ENCODE measurements around the gene NAA15. TPM values are rescaled to one million over a fixed set of nuclear protein-coding genes. Genes with fewer than 3 reads are reported as not detected.

The NAA15 gene
- total RNA-seq, 1 experiment from 2014 or later, result 80.6 TPM

- no TSS peak for BruUV-seq (replicated peaks)
- Mint-ChIP-seq H3K9me3 (ENCODE audit: unreplicated experiment) (no peaks in the 10 kb centered on the region), H3K27ac (ENCODE audit: low read depth, unreplicated experiment) (no peak overlapping the region), H3K36me3 (ENCODE audit: insufficient read depth, unreplicated experiment) (peaks cover 25% of the 10 kb centered on the region), H3K27me3 (ENCODE audit: insufficient read depth, unreplicated experiment) (no peaks in the 10 kb centered on the region), H3K4me3 (ENCODE audit: unreplicated experiment) (no peak overlapping the region), H3K4me1 (ENCODE audit: insufficient read depth, unreplicated experiment) (peaks cover 4% of the 10 kb centered on the region)
- ChIA-PET POLR2A (interaction anchor here (0.9 to 1.7 kb wide), 5 partner anchors 9 to 77 kb away, joined by 3 to 7 read pairs (median 4); partner anchors contain the start of gene NAA15), CTCF (interaction anchor here (1.0 kb wide), 1 partner anchor 331 kb away, joined by 3 read pairs; no protein-coding TSS in a partner anchor)
- intact Hi-C loops (cut with micrococcal nuclease), result no loop called here
- DNase-seq (ENCODE audit: unreplicated experiment), result no peak
- TF ChIP-seq CTCF (IDR thresholded peaks at IDR 0.05; ENCODE audit: unreplicated experiment), result no peak
Measured at GRCh38 chr4:139324620-139325019, 23.3 kb downstream of the NAA15 start.

DNA sequence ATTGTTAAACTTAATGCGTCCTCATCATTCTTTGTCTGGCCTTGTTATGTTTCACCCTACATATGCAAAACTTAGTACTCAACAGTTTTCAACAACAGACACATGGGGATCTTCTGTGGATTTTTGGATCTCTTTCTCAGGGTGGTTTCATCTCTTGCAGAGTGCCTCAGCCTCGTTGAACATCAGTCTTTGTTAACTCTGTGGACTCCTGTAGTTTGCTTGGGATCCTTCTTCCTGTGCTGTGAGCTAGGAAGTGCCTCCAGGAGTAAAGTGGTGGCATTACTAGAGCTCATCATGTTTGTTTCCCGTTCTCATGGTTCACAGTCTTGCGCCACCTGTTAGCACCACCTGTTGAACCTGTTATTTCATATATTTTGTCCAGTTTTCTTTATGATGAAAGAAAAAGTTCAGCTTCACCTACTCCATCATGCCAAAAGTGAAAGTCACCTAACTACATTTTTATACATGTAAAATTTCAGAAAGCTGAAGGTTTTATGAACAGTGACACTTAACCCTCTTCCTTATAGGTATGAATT, 28.4 kb downstream of the NAA15 start:
- Mint-ChIP-seq H3K36me3 (ENCODE audit: insufficient read depth, unreplicated experiment) (peaks cover 29% of the 10 kb centered on the region), H3K27me3 (ENCODE audit: insufficient read depth, unreplicated experiment) (no peaks in the 10 kb centered on the region), H3K27ac (ENCODE audit: low read depth, unreplicated experiment) (no peak overlapping the region), H3K4me1 (ENCODE audit: insufficient read depth, unreplicated experiment) (peaks cover 3% of the 10 kb centered on the region), H3K9me3 (ENCODE audit: unreplicated experiment) (no peaks in the 10 kb centered on the region), H3K4me3 (ENCODE audit: unreplicated experiment) (no peak overlapping the region)
- ChIA-PET POLR2A (interaction anchor here (0.6 to 5.6 kb wide), 6 partner anchors 14 to 821 kb away, joined by 3 to 33 read pairs (median 3); partner anchors contain the start of genes ELF2, NAA15 and NDUFC1), CTCF (interaction anchor here (1.4 kb wide), 1 partner anchor 10 kb away, joined by 9 read pairs; no protein-coding TSS in a partner anchor)
- no peak for TF ChIP-seq CTCF (IDR thresholded peaks at IDR 0.05; ENCODE audit: unreplicated experiment)
- BruUV-seq (replicated peaks), result no TSS peak
- intact Hi-C loops (cut with micrococcal nuclease), result no loop called here
- DNase-seq (ENCODE audit: unreplicated experiment), result no peak

DNA sequence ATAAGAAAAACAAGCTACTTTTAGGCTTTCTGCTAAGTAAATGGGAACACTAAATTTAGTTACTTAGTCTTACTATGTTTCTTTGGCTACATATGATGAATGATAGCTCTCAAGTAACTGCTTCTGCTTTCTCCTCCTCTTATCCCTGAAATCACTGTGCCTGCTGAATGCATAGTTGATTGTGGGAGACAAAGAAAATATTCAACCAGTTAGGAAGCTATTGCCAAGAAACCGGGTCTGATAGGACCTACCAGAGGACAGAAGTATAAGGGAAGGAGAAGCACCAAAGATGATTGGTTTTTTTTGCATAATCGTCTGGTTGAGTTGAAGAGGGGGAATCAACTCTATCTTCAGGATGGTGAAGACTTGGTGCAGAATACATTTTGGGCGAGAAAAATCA, 29.0 kb downstream of the NAA15 start:
- Mint-ChIP-seq H3K4me3 (ENCODE audit: unreplicated experiment) (no peak overlapping the region), H3K27me3 (ENCODE audit: insufficient read depth, unreplicated experiment) (no peaks in the 10 kb centered on the region), H3K36me3 (ENCODE audit: insufficient read depth, unreplicated experiment) (peaks cover 34% of the 10 kb centered on the region), H3K4me1 (ENCODE audit: insufficient read depth, unreplicated experiment) (no peaks in the 10 kb centered on the region), H3K27ac (ENCODE audit: low read depth, unreplicated experiment) (no peak overlapping the region), H3K9me3 (ENCODE audit: unreplicated experiment) (no peaks in the 10 kb centered on the region)
- ChIA-PET CTCF (interaction anchor here (0.6 to 1.4 kb wide), 3 partner anchors 10 to 999 kb away, joined by 4 to 9 read pairs (median 4); no protein-coding TSS in a partner anchor), POLR2A (interaction anchor here (0.6 to 5.6 kb wide), 6 partner anchors 9 to 821 kb away, joined by 3 to 33 read pairs (median 4); partner anchors contain the start of genes ELF2, NAA15 and NDUFC1)
- BruUV-seq (replicated peaks), result no TSS peak
- TF ChIP-seq CTCF (IDR thresholded peaks at IDR 0.05; ENCODE audit: unreplicated experiment), result no peak
- no peak for DNase-seq (ENCODE audit: unreplicated experiment)
- intact Hi-C loops (cut with micrococcal nuclease), result no loop called here

DNA sequence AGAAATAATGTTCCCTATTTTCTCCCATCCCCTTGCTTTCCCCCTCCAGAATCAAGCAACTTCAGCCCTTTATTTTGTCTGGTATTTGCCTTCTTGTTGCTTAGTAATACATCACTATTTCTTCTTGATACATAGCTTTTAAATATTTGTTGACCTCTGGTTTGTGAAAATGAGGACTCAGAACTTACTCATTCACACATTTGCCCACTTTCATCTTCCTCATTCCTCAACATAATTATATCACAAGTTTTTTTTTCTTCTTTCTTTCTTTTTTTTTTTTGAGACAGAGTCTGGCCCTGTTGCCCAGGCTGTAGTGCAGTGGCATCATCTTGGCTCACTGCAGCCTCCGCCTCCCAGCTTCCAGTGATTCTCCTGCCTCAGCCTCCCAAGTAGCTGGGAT, 29.9 kb downstream of the NAA15 start:
- Mint-ChIP-seq H3K27ac (ENCODE audit: low read depth, unreplicated experiment) (peak overlapping the region; percentile 24), H3K9me3 (ENCODE audit: unreplicated experiment) (no peaks in the 10 kb centered on the region), H3K36me3 (ENCODE audit: insufficient read depth, unreplicated experiment) (peaks cover 36% of the 10 kb centered on the region), H3K4me3 (ENCODE audit: unreplicated experiment) (no peak overlapping the region), H3K4me1 (ENCODE audit: insufficient read depth, unreplicated experiment) (no peaks in the 10 kb centered on the region), H3K27me3 (ENCODE audit: insufficient read depth, unreplicated experiment) (no peaks in the 10 kb centered on the region)
- no peak for DNase-seq (ENCODE audit: unreplicated experiment)
- intact Hi-C loops (cut with micrococcal nuclease), result no loop called here
- BruUV-seq (replicated peaks), result no TSS peak
- ChIA-PET CTCF (interaction anchor here (0.6 to 1.0 kb wide), 4 partner anchors 28 to 147 kb away, joined by 3 to 4 read pairs (median 4); no protein-coding TSS in a partner anchor), POLR2A (interaction anchor here (0.6 to 5.6 kb wide), 5 partner anchors 9 to 30 kb away, joined by 3 to 33 read pairs (median 5); partner anchors contain the start of genes NAA15 and NDUFC1)
- no peak for TF ChIP-seq CTCF (IDR thresholded peaks at IDR 0.05; ENCODE audit: unreplicated experiment)
